ENCODE data around the gene NFASC. TPM values are rescaled to one million over a fixed set of nuclear protein-coding genes. Genes with fewer than 3 reads are reported as not detected.

The NFASC gene
- total and polyA plus RNA-seq, 8 donors: 1.1 to 54.2 (median 13.3) TPM

DNA sequence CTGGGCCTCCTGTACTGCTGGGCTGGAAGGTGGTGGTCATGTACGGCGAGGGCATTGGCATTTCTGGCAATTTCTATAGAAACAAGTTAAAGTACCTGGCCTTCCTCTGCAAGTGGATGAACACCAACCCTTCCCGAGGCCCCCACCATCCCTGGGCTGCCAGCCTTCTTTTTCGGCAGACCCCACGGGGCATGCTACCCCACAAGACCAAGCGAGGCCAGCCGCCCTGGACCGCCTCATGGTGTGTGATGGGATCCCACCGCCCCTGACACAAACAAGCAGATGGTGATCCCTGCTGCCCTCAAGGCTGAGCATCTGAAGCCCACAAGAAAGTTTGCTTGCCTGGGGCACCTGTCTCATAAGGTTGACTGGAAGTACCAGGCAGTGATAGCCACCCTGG is 76.0 kb downstream of the NFASC start:
- Histone ChIP-seq H3K36me3 (peaks cover 0 to 7% (median 0%) of the 10 kb centered on the region in 4 donors), H3K9me3 (no peaks in the 10 kb centered on the region), H3K4me1 (peaks cover 0 to under 1% (median 0%) of the 10 kb centered on the region in 4 donors), H3K27ac (no peak overlapping the region), H3K27me3 (no peaks in the 10 kb centered on the region), H3K4me3 (no peak overlapping the region)
- no peak for DNase-seq
- 92 to 98% (median 94%) methylated on average over 9 of the region's 9 CpGs for WGBS, 5 donors
- TF ChIP-seq, protein P1, sequence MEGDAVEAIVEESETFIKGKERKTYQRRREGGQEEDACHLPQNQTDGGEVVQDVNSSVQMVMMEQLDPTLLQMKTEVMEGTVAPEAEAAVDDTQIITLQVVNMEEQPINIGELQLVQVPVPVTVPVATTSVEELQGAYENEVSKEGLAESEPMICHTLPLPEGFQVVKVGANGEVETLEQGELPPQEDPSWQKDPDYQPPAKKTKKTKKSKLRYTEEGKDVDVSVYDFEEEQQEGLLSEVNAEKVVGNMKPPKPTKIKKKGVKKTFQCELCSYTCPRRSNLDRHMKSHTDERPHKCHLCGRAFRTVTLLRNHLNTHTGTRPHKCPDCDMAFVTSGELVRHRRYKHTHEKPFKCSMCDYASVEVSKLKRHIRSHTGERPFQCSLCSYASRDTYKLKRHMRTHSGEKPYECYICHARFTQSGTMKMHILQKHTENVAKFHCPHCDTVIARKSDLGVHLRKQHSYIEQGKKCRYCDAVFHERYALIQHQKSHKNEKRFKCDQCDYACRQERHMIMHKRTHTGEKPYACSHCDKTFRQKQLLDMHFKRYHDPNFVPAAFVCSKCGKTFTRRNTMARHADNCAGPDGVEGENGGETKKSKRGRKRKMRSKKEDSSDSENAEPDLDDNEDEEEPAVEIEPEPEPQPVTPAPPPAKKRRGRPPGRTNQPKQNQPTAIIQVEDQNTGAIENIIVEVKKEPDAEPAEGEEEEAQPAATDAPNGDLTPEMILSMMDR (IDR thresholded peaks at IDR 0.05): no peak
- TF ChIP-seq EP300 (IDR thresholded peaks at IDR 0.05) (no peak), POLR2A (IDR thresholded peaks at IDR 0.05) (no peak), POLR2AphosphoS5 (IDR thresholded peaks at IDR 0.05) (no peak)
- intact Hi-C loops (cut with DNase I; ENCODE audit: low total_unique reads): loop anchor here (10.0 kb wide), 1 partner anchor 142 kb away; no protein-coding TSS in a partner anchor

DNA sequence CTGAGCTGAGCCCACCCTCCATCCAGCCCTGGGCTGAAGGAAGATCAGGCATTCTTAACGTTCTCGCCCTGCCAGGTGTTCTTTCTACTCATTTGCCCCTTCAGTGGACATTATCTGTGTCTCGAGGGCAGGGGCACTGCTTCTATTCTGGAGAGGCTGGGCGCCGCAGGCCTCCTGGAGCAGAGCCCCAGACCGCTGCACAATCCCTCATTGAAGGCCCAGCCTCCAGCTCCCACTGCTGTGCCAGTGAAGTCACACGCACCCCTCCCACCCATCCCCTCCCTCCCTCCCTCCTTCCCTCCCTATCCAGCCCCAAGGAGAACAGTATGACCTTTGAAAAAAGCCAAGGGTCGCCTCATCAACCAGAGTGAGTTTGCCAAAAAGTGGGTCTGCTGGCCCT is 76.7 kb downstream of the NFASC start:
- H3K4me3 ChIP-seq: no peak overlapping the region
- intact Hi-C loops (cut with DNase I; ENCODE audit: low total_unique reads): loop anchor here (10.0 kb wide), 1 partner anchor 143 kb away; no protein-coding TSS in a partner anchor
- H3K27ac ChIP-seq: no peak overlapping the region

DNA sequence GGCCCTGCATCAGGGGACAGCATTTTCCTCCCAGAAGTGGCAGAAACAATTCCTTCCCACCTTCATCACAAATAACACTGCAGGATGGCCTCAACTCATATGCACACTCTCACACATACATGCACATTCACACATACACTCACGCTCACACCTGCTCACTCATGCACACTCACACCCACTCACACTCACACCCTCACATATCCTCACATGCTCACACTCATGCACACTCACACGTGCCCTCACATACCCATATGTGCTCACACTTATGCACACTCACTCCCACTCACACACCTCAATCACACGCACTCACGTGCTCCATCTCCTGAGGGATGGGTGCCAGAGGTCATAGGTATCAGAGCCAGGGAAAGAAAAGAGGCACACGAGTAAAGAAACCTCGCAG is 77.1 kb downstream of the NFASC start:
- no peak overlapping the region for H3K27ac ChIP-seq
- H3K36me3 ChIP-seq: peaks cover 0 to 15% (median 0%) of the 10 kb centered on the region in 4 donors
- H3K4me1 ChIP-seq: no peaks in the 10 kb centered on the region
- no peak overlapping the region for H3K4me3 ChIP-seq
- intact Hi-C loops (cut with DNase I; ENCODE audit: low total_unique reads): loop anchor here (10.0 kb wide), 1 partner anchor 143 kb away; no protein-coding TSS in a partner anchor
- WGBS, 5 donors: 57 to 71% (median 61%) methylated on average over 6 of the region's 6 CpGs
- no peak for DNase-seq
- no peaks in the 10 kb centered on the region for H3K9me3 ChIP-seq
- no peak for TF ChIP-seq POLR2AphosphoS5 (IDR thresholded peaks at IDR 0.05)
- TF ChIP-seq, protein P1 (IDR thresholded peaks at IDR 0.05): no peak
- TF ChIP-seq EP300 (IDR thresholded peaks at IDR 0.05): no peak
- no peak for TF ChIP-seq POLR2A (IDR thresholded peaks at IDR 0.05)
- H3K27me3 ChIP-seq: no peaks in the 10 kb centered on the region

More for the DNA sequence above, 76.7 kb downstream of the NFASC start:
- H3K9me3 ChIP-seq: no peaks in the 10 kb centered on the region
- peaks cover 0 to 12% (median 0%) of the 10 kb centered on the region in 4 donors for H3K36me3 ChIP-seq
- 73 to 82% (median 75%) methylated on average over 7 to 8 of the region's 8 CpGs for WGBS, 5 donors
- TF ChIP-seq EP300 (IDR thresholded peaks at IDR 0.05) (no peak), POLR2AphosphoS5 (IDR thresholded peaks at IDR 0.05) (no peak), POLR2A (IDR thresholded peaks at IDR 0.05) (no peak)
- TF ChIP-seq, protein P1 (IDR thresholded peaks at IDR 0.05): no peak
- H3K27me3 ChIP-seq: no peaks in the 10 kb centered on the region
- DNase-seq: no peak
- H3K4me1 ChIP-seq: no peaks in the 10 kb centered on the region

DNA sequence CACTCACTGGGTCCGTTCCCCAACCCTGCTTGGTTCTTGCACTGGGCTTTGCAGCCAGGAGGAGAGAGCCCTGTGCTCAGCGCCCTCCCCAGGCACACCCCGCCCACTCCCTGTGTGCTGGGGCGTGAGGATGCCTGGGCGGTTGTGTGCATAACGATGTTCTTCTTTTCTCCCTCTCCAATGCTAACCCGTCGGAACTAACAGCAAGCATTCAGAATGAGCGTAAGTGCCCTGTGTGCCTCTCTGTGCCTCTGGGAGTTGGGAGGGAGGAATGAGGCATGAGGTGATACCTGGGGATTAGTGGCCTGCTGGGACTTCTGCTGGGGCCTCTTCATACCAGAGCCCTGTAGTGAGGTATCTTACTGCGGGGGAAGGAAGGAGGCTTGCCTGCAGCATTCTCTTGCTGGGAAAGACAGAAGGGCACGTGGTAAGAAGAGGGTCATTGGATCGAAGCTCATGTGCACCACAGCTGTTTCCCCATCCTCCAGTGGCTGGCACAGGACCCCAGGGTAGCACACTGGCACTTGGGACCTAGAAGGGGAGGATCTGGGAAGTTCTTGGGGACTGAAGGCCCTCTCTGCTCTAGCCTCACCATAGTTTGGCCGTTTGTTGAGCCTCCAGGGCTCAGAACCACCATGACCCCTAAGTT is 79.8 kb downstream of the NFASC start:
- TF ChIP-seq EP300 (IDR thresholded peaks at IDR 0.05) (no peak), POLR2A (IDR thresholded peaks at IDR 0.05) (no peak)
- TF ChIP-seq, protein P1 (IDR thresholded peaks at IDR 0.05): no peak
- WGBS, 5 donors: 42 to 58% (median 49%) methylated on average over 13 of the region's 13 CpGs
- H3K4me1 ChIP-seq: no peaks in the 10 kb centered on the region
- H3K27me3 ChIP-seq: no peaks in the 10 kb centered on the region
- H3K36me3 ChIP-seq: peaks cover 0 to 28% (median 5%) of the 10 kb centered on the region in 4 donors
- H3K9me3 ChIP-seq: no peaks in the 10 kb centered on the region
- H3K27ac ChIP-seq: no peak overlapping the region
- intact Hi-C loops (cut with DNase I; ENCODE audit: low total_unique reads): no loop called here
- DNase-seq: no peak
- no peak overlapping the region for H3K4me3 ChIP-seq
